Forelimb muscle (tissue), 1 donor: ENCODE data around the gene SENP2. TPM values are rescaled to one million over a fixed set of nuclear protein-coding genes. Genes with fewer than 3 reads are reported as not detected.
"Not testable (repeated sequence)": the region's sequence is repeated elsewhere in the genome, so short reads cannot be mapped to it uniquely, and the experiment has no call there.

Experiments used
- DNase-seq: peaks from one replicate; pipeline ENCODE4 v3.0.0-alpha.2; 2013; ENCODE audit warnings: low read depth
- polyA plus RNA-seq: library from polyadenylated mRNA; unstranded; fragments of 120-200 nt; gene quantifications from one replicate; pipeline ENCODE4 v1.2.1, GENCODE V29; 2013; ENCODE audit not compliant: insufficient read length

SENP2 gene
- 36.3 TPM for polyA plus RNA-seq

GRCh38 chr3:185585859-185586685 lies at the start of gene SENP2:
Gene SENP2 (plus strand): TSS chr3:185586295. CDS start chr3:185586414, 119 bp downstream.
- DNase-seq: peak; percentile 97

- no peak for DNase-seq
Measured at GRCh38 chr3:185537369-185537970, 48.6 kb upstream of the SENP2 start.

- DNase-seq: no peak
Measured at GRCh38 chr3:185539934-185540333, 46.2 kb upstream of the SENP2 start.

- DNase-seq: no peak
Measured at GRCh38 chr3:185540695-185541094, 45.4 kb upstream of the SENP2 start.

- DNase-seq: peak; percentile 63
Measured at GRCh38 chr3:185549122-185549521, 37.0 kb upstream of the SENP2 start.

- no peak for DNase-seq
Measured at GRCh38 chr3:185549651-185550111, 36.4 kb upstream of the SENP2 start.

GRCh38 chr3:185552358-185552877 lies 33.7 kb upstream of the SENP2 start, which contains the start of gene LIPH:
Gene LIPH (minus strand): TSS chr3:185552588. CDS start chr3:185552471, 117 bp downstream.
- no peak for DNase-seq

- DNase-seq: no peak
Measured at GRCh38 chr3:185555101-185555501, 31.0 kb upstream of the SENP2 start.

- DNase-seq: no peak
Measured at GRCh38 chr3:185555860-185556347, 30.2 kb upstream of the SENP2 start.

- DNase-seq: not testable (repeated sequence)
Measured at GRCh38 chr3:185556640-185557039, 29.5 kb upstream of the SENP2 start.

- no peak for DNase-seq
Measured at GRCh38 chr3:185558395-185558794, 27.7 kb upstream of the SENP2 start.

- DNase-seq: no peak
Measured at GRCh38 chr3:185559706-185560090, 26.4 kb upstream of the SENP2 start.

- no peak for DNase-seq
Measured at GRCh38 chr3:185560676-185561075, 25.4 kb upstream of the SENP2 start.

GRCh38 chr3:185561374-185561943 lies 24.6 kb upstream of the SENP2 start:
- no peak for DNase-seq

- no peak for DNase-seq
Measured at GRCh38 chr3:185561958-185562357, 24.1 kb upstream of the SENP2 start.

- DNase-seq: no peak
Measured at GRCh38 chr3:185572183-185572582, 13.9 kb upstream of the SENP2 start.

GRCh38 chr3:185575108-185575869 lies 10.8 kb upstream of the SENP2 start:
- not testable (repeated sequence) for DNase-seq

GRCh38 chr3:185582236-185582635 lies 3.9 kb upstream of the SENP2 start:
- DNase-seq: no peak

GRCh38 chr3:185582871-185583270 lies 3.2 kb upstream of the SENP2 start:
- DNase-seq: no peak

GRCh38 chr3:185583925-185584324 lies 2.2 kb upstream of the SENP2 start:
- no peak for DNase-seq

- DNase-seq: no peak
Measured at GRCh38 chr3:185584686-185585085, 1.4 kb upstream of the SENP2 start.

- no peak for DNase-seq
Measured at GRCh38 chr3:185585518-185585858, 607 bp upstream of the SENP2 start.
